ENCODE measurements around the gene CLIC1. TPM values are rescaled to one million over a fixed set of nuclear protein-coding genes. Genes with fewer than 3 reads are reported as not detected.
A peak's percentile ranks its signal among the peaks of the same experiment; 100 is the strongest.

CLIC1 gene
- total and polyA plus RNA-seq, 10 donors, result 296 to 447 (median 347) TPM

GRCh38 chr6:31736768-31737314 is 511 bp upstream of the CLIC1 start:
- intact Hi-C loops (cut with DNase I; ENCODE audit: low total_unique reads), result loop anchor here (10.0 kb wide), 2 partner anchors 58 to 88 kb away; partner anchors contain the start of genes HSPA1B and VARS1
- no peaks in the 10 kb centered on the region for H3K27me3 ChIP-seq (replicated peaks in 1 of 7)
- peaks cover 50 to 84% (median 75%) of the 10 kb centered on the region in 6 donors for H3K4me1 ChIP-seq
- peak overlapping the region; percentile 82 to 99 (median 96) for H3K27ac ChIP-seq
- H3K36me3 ChIP-seq, result peaks cover under 1 to 31% (median 23%) of the 10 kb centered on the region in 6 donors
- 7 to 35% (median 15%) methylated on average over 10 of the region's 10 CpGs for WGBS, 5 donors
- H3K9me3 ChIP-seq, result no peaks in the 10 kb centered on the region
- TF ChIP-seq CTCF (IDR thresholded peaks at IDR 0.05 in 8 of 11, conservative IDR thresholded peaks at IDR 0.05 in 3 of 11) (no peak), POLR2A (IDR thresholded peaks at IDR 0.05) (no peak), POLR2AphosphoS5 (IDR thresholded peaks at IDR 0.05) (no peak)
- DNase-seq, result peak; percentile 82
- peak overlapping the region; percentile 80 to 95 (median 88) for H3K4me3 ChIP-seq

GRCh38 chr6:31734821-31735406 is 1.4 kb downstream of the CLIC1 start:
- peak overlapping the region; percentile 80 to 95 (median 88) for H3K4me3 ChIP-seq
- TF ChIP-seq POLR2AphosphoS5 (IDR thresholded peaks at IDR 0.05) (peak; percentile 70 to 89 (median 80)), POLR2A (IDR thresholded peaks at IDR 0.05) (peak in 1 of 3 donors; percentile 40), CTCF (IDR thresholded peaks at IDR 0.05 in 8 of 11, conservative IDR thresholded peaks at IDR 0.05 in 3 of 11) (no peak)
- H3K9me3 ChIP-seq, result no peaks in the 10 kb centered on the region
- no peaks in the 10 kb centered on the region for H3K27me3 ChIP-seq (replicated peaks in 1 of 7)
- peaks cover 7 to 43% (median 38%) of the 10 kb centered on the region in 6 donors for H3K36me3 ChIP-seq
- H3K4me1 ChIP-seq, result peaks cover 55 to 89% (median 83%) of the 10 kb centered on the region in 6 donors
- intact Hi-C loops (cut with DNase I; ENCODE audit: low total_unique reads), result loop anchor here (10.0 kb wide), 2 partner anchors 60 to 90 kb away; partner anchors contain the start of genes HSPA1B and VARS1
- DNase-seq, result peak; percentile 86
- H3K27ac ChIP-seq, result peak overlapping the region; percentile 81 to 99 (median 96)
- WGBS, 5 donors, result 0 to 1% (median 1%) methylated on average over 18 of the region's 18 CpGs

DNA sequence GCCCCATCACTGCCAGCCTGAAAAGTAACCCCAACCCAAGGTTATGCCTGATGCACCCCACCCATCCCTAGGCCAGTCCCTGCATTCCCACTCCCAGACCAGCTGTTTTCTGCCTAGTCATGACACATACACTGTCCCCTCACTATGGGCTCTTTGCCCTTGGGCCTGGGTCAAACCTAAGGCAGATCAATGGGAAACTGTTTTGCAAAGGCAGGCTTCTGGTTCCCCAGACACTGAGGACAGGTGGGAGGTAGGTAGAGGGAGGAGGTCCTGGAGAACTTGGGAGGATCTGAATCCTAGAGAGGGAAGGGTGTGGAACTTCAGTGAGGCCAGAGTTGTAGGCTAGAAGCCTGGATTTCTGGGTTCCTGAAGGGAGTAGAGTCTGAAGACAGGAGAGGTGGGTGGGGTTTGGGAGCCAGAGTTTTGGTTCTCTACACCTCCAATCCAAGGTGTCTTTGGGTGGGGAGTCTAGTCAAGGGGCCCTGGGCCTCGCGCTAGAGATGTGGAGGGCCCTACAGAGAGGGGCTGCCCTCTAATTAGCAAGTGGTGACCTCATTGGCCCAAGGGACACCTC is 2.0 kb downstream of the CLIC1 start:
- no peak for TF ChIP-seq CTCF (IDR thresholded peaks at IDR 0.05 in 8 of 11, conservative IDR thresholded peaks at IDR 0.05 in 3 of 11)
- no peak for TF ChIP-seq POLR2AphosphoS5 (IDR thresholded peaks at IDR 0.05)
- no peak for TF ChIP-seq POLR2A (IDR thresholded peaks at IDR 0.05)
- H3K36me3 ChIP-seq, result peaks cover 7 to 43% (median 38%) of the 10 kb centered on the region in 6 donors
- peaks cover 53 to 89% (median 81%) of the 10 kb centered on the region in 6 donors for H3K4me1 ChIP-seq
- peak overlapping the region; percentile 81 to 99 (median 96) for H3K27ac ChIP-seq
- peak overlapping the region; percentile 80 to 95 (median 88) for H3K4me3 ChIP-seq
- peak; percentile 40 for DNase-seq
- intact Hi-C loops (cut with DNase I; ENCODE audit: low total_unique reads), result loop anchor here (10.0 kb wide), 2 partner anchors 60 to 90 kb away; partner anchors contain the start of genes HSPA1B and VARS1
- WGBS, 5 donors, result 0% methylated on average over 2 of the region's 2 CpGs; no CpG with 5 or more reads in 1 of the 5 donors
- H3K9me3 ChIP-seq, result no peaks in the 10 kb centered on the region
- no peaks in the 10 kb centered on the region for H3K27me3 ChIP-seq (replicated peaks in 1 of 7)
